CD4-positive, alpha-beta memory T cell (primary cell): ENCODE results near the gene KDM1B. TPM values are rescaled to one million over a fixed set of nuclear protein-coding genes. Genes with fewer than 3 reads are reported as not detected.

Experiments used
- CTCF ChIA-PET: fragments of 350-600 bp; sonication (Branson Sonifier 250); formaldehyde crosslinking; loops from one replicate; lab custom pipeline; 2021; ENCODE audit warnings: inconsistent platforms; ENCODE audit not compliant: partially characterized antibody; lab: Charles Lee
- POLR2A ChIA-PET: fragments of 350-600 bp; sonication (Branson Sonifier 250); formaldehyde crosslinking; loops from one replicate; lab custom pipeline; 2021; ENCODE audit not compliant: partially characterized antibody; lab: Charles Lee
- DNase-seq, 5 donors: peaks; one replicate each; pipeline versions ENCODE4 v3.0.0 to v3.0.0-alpha.2; 2020 to 2022; ENCODE audit warnings: mixed read lengths in 1 of 5
- H3K27ac ChIP-seq: one replicate; pipeline ENCODE4 v1.7.0; 2013; ENCODE audit warnings: low read depth, low read length
- H3K27me3 ChIP-seq: 2 replicates; pipeline ENCODE4 v1.7.0; 2013; ENCODE audit warnings: mild to moderate bottlenecking, low read length, moderate library complexity; ENCODE audit not compliant: insufficient read depth
- H3K36me3 ChIP-seq: 2 replicates; pipeline ENCODE4 v1.7.0; 2013; ENCODE audit warnings: mild to moderate bottlenecking, low read length, moderate library complexity; ENCODE audit not compliant: insufficient read depth
- H3K4me1 ChIP-seq: 2 replicates; pipeline ENCODE4 v1.7.0; 2013; ENCODE audit warnings: mild to moderate bottlenecking, low read length, moderate library complexity; ENCODE audit not compliant: insufficient read depth
- H3K4me3 ChIP-seq, 2 donors: one replicate each; pipeline ENCODE4 v1.7.0; 2013; ENCODE audit warnings: low read length in 2 of 2, mild to moderate bottlenecking in 1 of 2
- H3K9me3 ChIP-seq, 2 donors: one replicate each; pipeline ENCODE4 v1.7.0; 2013; ENCODE audit warnings: low read length in 2 of 2, control low read depth in 1 of 2; ENCODE audit not compliant: control insufficient read depth in 1 of 2
- H3K27ac Mint-ChIP-seq, 7 donors: one replicate each; pipeline ENCODE4 v1.8.0; 2020 to 2021; ENCODE audit warnings: mixed read lengths in 7 of 7, mild to moderate bottlenecking in 6 of 7, inconsistent platforms in 3 of 7, moderate library complexity in 3 of 7
- H3K27me3 Mint-ChIP-seq, 2 donors: one replicate each; pipeline ENCODE4 v1.8.0; 2020 to 2021; ENCODE audit warnings: mixed read lengths in 2 of 2
- H3K36me3 Mint-ChIP-seq, 2 donors: one replicate each; pipeline ENCODE4 v1.8.0; 2020 to 2021; ENCODE audit warnings: mixed read lengths in 2 of 2, inconsistent platforms in 1 of 2, mild to moderate bottlenecking in 1 of 2
- H3K4me1 Mint-ChIP-seq, 4 donors: one replicate each; pipeline ENCODE4 v1.8.0; 2020 to 2021; ENCODE audit warnings: mixed read lengths in 4 of 4, mild to moderate bottlenecking in 1 of 4
- H3K4me3 Mint-ChIP-seq, 8 donors: one replicate each; pipeline ENCODE4 v1.8.0; 2020 to 2021; ENCODE audit warnings: mixed read lengths in 8 of 8, mild to moderate bottlenecking in 7 of 8, moderate library complexity in 6 of 8, inconsistent platforms in 3 of 8
- H3K9me3 Mint-ChIP-seq, 8 donors: one replicate each; pipeline ENCODE4 v1.8.0; 2020 to 2021; ENCODE audit warnings: mixed read lengths in 8 of 8, mild to moderate bottlenecking in 5 of 8, inconsistent platforms in 3 of 8, moderate library complexity in 1 of 8
- intact Hi-C: fragments of 100-400 bp; cut with micrococcal nuclease; formaldehyde crosslinking; loops from one replicate; pipeline ENCODE4 v1.15.1; 2023
- polyA plus RNA-seq, 2 donors: library from polyadenylated mRNA; unstranded; fragments of 300-500 nt; fragmentation: Illumina TruSeq; gene quantifications; one replicate each; pipeline ENCODE4 v1.2.3, GENCODE V29; 2021
- total RNA-seq, 2 experiments: library from RNA; stranded (reverse); gene quantifications; one replicate each; pipeline ENCODE4 v1.2.3, GENCODE V29; 2021

The KDM1B gene, protein sequence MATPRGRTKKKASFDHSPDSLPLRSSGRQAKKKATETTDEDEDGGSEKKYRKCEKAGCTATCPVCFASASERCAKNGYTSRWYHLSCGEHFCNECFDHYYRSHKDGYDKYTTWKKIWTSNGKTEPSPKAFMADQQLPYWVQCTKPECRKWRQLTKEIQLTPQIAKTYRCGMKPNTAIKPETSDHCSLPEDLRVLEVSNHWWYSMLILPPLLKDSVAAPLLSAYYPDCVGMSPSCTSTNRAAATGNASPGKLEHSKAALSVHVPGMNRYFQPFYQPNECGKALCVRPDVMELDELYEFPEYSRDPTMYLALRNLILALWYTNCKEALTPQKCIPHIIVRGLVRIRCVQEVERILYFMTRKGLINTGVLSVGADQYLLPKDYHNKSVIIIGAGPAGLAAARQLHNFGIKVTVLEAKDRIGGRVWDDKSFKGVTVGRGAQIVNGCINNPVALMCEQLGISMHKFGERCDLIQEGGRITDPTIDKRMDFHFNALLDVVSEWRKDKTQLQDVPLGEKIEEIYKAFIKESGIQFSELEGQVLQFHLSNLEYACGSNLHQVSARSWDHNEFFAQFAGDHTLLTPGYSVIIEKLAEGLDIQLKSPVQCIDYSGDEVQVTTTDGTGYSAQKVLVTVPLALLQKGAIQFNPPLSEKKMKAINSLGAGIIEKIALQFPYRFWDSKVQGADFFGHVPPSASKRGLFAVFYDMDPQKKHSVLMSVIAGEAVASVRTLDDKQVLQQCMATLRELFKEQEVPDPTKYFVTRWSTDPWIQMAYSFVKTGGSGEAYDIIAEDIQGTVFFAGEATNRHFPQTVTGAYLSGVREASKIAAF
- 10 to 100 TPM; 12.0 to 12.3 TPM for total RNA-seq
- under 1 TPM; 0.45 to 0.96 TPM for polyA plus RNA-seq

GRCh38 chr6:18155150-18155863, at the start of gene KDM1B:
TSS of gene KDM1B (plus strand) at chr6:18155422. CDS start at chr6:18159896, 4,474 bp downstream.
- Histone ChIP-seq H3K4me1 (peaks cover 29% of the 10 kb centered on the region), H3K9me3 (no peaks in the 10 kb centered on the region), H3K36me3 (no peaks in the 10 kb centered on the region), H3K27ac (peak within 1 kb of the TSS; percentile 83), H3K4me3 (peak within 1 kb of the TSS; percentile 92 to 98), H3K27me3 (no peaks in the 10 kb centered on the region)
- peak within 1 kb of the TSS; percentile 84 to 100 (median 99) for H3K27ac Mint-ChIP-seq
- DNase-seq = peak; percentile 98 to 100 (median 99)
- ChIA-PET CTCF (interaction anchor here (0.8 to 0.9 kb wide), 2 partner anchors 34 to 47 kb away, joined by 3 to 4 read pairs; no protein-coding TSS in a partner anchor), POLR2A (interaction anchor here (0.6 to 2.7 kb wide), 8 partner anchors 11 to 232 kb away, joined by 4 to 13 read pairs (median 5); partner anchors contain the start of genes DEK, NHLRC1 and RNF144B)
- peaks cover 9 to 11% of the 10 kb centered on the region in 2 donors for H3K36me3 Mint-ChIP-seq
- intact Hi-C loops = loop anchor here (1.0 to 5.0 kb wide), 5 partner anchors 108 to 1393 kb away; partner anchors contain the start of genes ATXN1, FAM8A1, NUP153 and RNF144B
- H3K27me3 Mint-ChIP-seq = no peaks in the 10 kb centered on the region
- peaks cover 17 to 36% (median 28%) of the 10 kb centered on the region in 4 donors for H3K4me1 Mint-ChIP-seq
- peak within 1 kb of the TSS; percentile 98 to 99 (median 99) for H3K4me3 Mint-ChIP-seq
- no peaks in the 10 kb centered on the region for H3K9me3 Mint-ChIP-seq

GRCh38 chr6:18107061-18107460, 48.2 kb upstream of the KDM1B start:
- POLR2A ChIA-PET = no interaction called here
- H3K27ac Mint-ChIP-seq = no peak overlapping the region
- peaks cover 3 to 9% of the 10 kb centered on the region in 2 donors for H3K27me3 Mint-ChIP-seq
- no peak for DNase-seq
- Histone ChIP-seq H3K4me3 (no peak overlapping the region), H3K27me3 (no peaks in the 10 kb centered on the region), H3K36me3 (no peaks in the 10 kb centered on the region), H3K4me1 (no peaks in the 10 kb centered on the region), H3K9me3 (peaks cover 0 to 2% of the 10 kb centered on the region in 2 donors), H3K27ac (no peak overlapping the region)
- H3K4me3 Mint-ChIP-seq = no peak overlapping the region
- CTCF ChIA-PET = no interaction called here
- intact Hi-C loops = no loop called here
- no peaks in the 10 kb centered on the region for H3K4me1 Mint-ChIP-seq
- H3K9me3 Mint-ChIP-seq = peaks cover 0 to 25% (median 21%) of the 10 kb centered on the region in 8 donors
- H3K36me3 Mint-ChIP-seq = peaks cover 3 to 7% of the 10 kb centered on the region in 2 donors

GRCh38 chr6:18110162-18110561, 45.1 kb upstream of the KDM1B start:
- ChIA-PET POLR2A (interaction anchor here (1.0 kb wide), 1 partner anchor 11 kb away, joined by 3 read pairs; no protein-coding TSS in a partner anchor), CTCF (no interaction called here)
- Histone ChIP-seq H3K4me1 (peaks cover under 1% of the 10 kb centered on the region), H3K4me3 (no peak overlapping the region), H3K9me3 (peaks cover 0 to 2% of the 10 kb centered on the region in 2 donors), H3K36me3 (no peaks in the 10 kb centered on the region), H3K27me3 (peaks cover 4% of the 10 kb centered on the region), H3K27ac (no peak overlapping the region)
- H3K4me3 Mint-ChIP-seq = no peak overlapping the region
- no peak overlapping the region for H3K27ac Mint-ChIP-seq
- peaks cover 0 to 1% (median under 1%) of the 10 kb centered on the region in 4 donors for H3K4me1 Mint-ChIP-seq
- peaks cover 6 to 9% of the 10 kb centered on the region in 2 donors for H3K27me3 Mint-ChIP-seq
- H3K9me3 Mint-ChIP-seq = peaks cover 0 to 23% (median 19%) of the 10 kb centered on the region in 8 donors
- no peak for DNase-seq
- H3K36me3 Mint-ChIP-seq = peaks cover 3 to 7% of the 10 kb centered on the region in 2 donors
- intact Hi-C loops = no loop called here

GRCh38 chr6:18115356-18115755, 39.9 kb upstream of the KDM1B start:
- Mint-ChIP-seq H3K4me3 (peak overlapping the region in 2 of 8 donors; percentile 44 to 52), H3K4me1 (peaks cover 0 to 8% (median 5%) of the 10 kb centered on the region in 4 donors), H3K9me3 (peaks cover 0 to 5% (median 2%) of the 10 kb centered on the region in 8 donors), H3K36me3 (no peaks in the 10 kb centered on the region), H3K27me3 (peaks cover 6 to 19% of the 10 kb centered on the region in 2 donors), H3K27ac (peak overlapping the region in 1 of 7 donors; percentile 17)
- POLR2A ChIA-PET = no interaction called here
- Histone ChIP-seq H3K4me1 (peaks cover 6% of the 10 kb centered on the region), H3K27ac (no peak overlapping the region), H3K27me3 (peaks cover 4% of the 10 kb centered on the region), H3K4me3 (no peak overlapping the region), H3K9me3 (no peaks in the 10 kb centered on the region), H3K36me3 (no peaks in the 10 kb centered on the region)
- CTCF ChIA-PET = interaction anchor here (1.0 kb wide), 1 partner anchor 23 kb away, joined by 3 read pairs; no protein-coding TSS in a partner anchor
- intact Hi-C loops = no loop called here
- DNase-seq = peak in 1 of 5 donors; percentile 12

DNA sequence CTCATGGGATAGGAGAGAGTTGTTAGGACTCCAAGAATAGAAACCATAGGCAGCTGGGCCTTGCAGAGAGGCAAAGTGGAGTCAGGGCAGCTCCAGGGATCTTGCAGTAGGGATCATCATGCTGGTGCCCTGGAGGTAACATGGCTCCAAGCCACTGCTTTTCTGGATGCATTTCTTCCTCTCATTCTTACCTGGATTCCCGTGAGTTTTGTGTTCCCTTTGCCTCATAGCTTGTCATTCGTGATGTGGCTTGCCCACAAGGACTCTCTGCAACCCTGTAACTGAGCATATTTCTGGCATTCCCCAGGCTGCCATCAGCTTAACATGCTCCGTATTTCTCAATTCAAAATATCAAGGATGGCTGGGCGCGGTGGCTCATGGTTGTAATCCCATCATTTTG, 38.1 kb upstream of the KDM1B start:
- CTCF ChIA-PET = no interaction called here
- POLR2A ChIA-PET = no interaction called here
- Histone ChIP-seq H3K4me3 (no peak overlapping the region), H3K27me3 (peaks cover 4% of the 10 kb centered on the region), H3K9me3 (no peaks in the 10 kb centered on the region), H3K27ac (no peak overlapping the region), H3K36me3 (no peaks in the 10 kb centered on the region), H3K4me1 (peaks cover 12% of the 10 kb centered on the region)
- Mint-ChIP-seq H3K4me3 (peak overlapping the region in 1 of 8 donors; percentile 23), H3K27ac (no peak overlapping the region), H3K36me3 (no peaks in the 10 kb centered on the region), H3K9me3 (peaks cover 0 to 6% (median 3%) of the 10 kb centered on the region in 8 donors), H3K27me3 (peaks cover 6 to 16% of the 10 kb centered on the region in 2 donors), H3K4me1 (peaks cover 3 to 17% (median 10%) of the 10 kb centered on the region in 4 donors)
- DNase-seq = no peak
- intact Hi-C loops = no loop called here

GRCh38 chr6:18118330-18118729, 36.9 kb upstream of the KDM1B start:
- no peak for DNase-seq
- no peak overlapping the region for H3K27ac Mint-ChIP-seq
- peaks cover 0 to 2% of the 10 kb centered on the region in 2 donors for H3K36me3 Mint-ChIP-seq
- Histone ChIP-seq H3K4me3 (no peak overlapping the region), H3K9me3 (no peaks in the 10 kb centered on the region), H3K36me3 (no peaks in the 10 kb centered on the region), H3K4me1 (peaks cover 14% of the 10 kb centered on the region), H3K27ac (no peak overlapping the region), H3K27me3 (no peaks in the 10 kb centered on the region)
- intact Hi-C loops = no loop called here
- peaks cover 0 to 9% (median 3%) of the 10 kb centered on the region in 8 donors for H3K9me3 Mint-ChIP-seq
- H3K27me3 Mint-ChIP-seq = peaks cover 3 to 16% of the 10 kb centered on the region in 2 donors
- peaks cover 8 to 24% (median 14%) of the 10 kb centered on the region in 4 donors for H3K4me1 Mint-ChIP-seq
- H3K4me3 Mint-ChIP-seq = peak overlapping the region in 1 of 8 donors; percentile 39
- ChIA-PET POLR2A (no interaction called here), CTCF (no interaction called here)
